MM.1S (cell line): ENCODE measurements around the gene RPH3AL.

Source experiments
- DNase-seq: peaks from one replicate; pipeline ENCODE4 v3.0.0-alpha.2; 2015
- H2AFZ ChIP-seq: fragments of 300-600 bp; sonication (generic); 2 replicates; pipeline ENCODE4 v1.6.0; 2016; ENCODE audit warnings: antibody characterized with exemption, low read length
- H3F3A ChIP-seq: fragments of 300-600 bp; sonication (generic); 2 replicates; pipeline ENCODE4 v1.6.1; 2016; ENCODE audit warnings: mild to moderate bottlenecking, antibody characterized with exemption, low read length, moderate library complexity, mixed read lengths; ENCODE audit not compliant: insufficient read depth
- H3K27ac ChIP-seq: fragments of 300-600 bp; sonication (generic); 2 replicates; pipeline ENCODE4 v1.5.1; 2016; ENCODE audit warnings: mild to moderate bottlenecking, low read length
- H3K27me3 ChIP-seq: fragments of 300-600 bp; sonication (generic); replicated peaks from 2 replicates; pipeline ENCODE4 v1.6.0; 2016; ENCODE audit warnings: low read length; ENCODE audit not compliant: insufficient read depth
- H3K36me3 ChIP-seq: fragments of 300-600 bp; sonication (generic); replicated peaks from 2 replicates; pipeline ENCODE4 v1.6.1; 2016; ENCODE audit warnings: mild to moderate bottlenecking, low read length, mixed read lengths; ENCODE audit not compliant: insufficient read depth
- H3K4me1 ChIP-seq: fragments of 300-600 bp; sonication (generic); 2 replicates; pipeline ENCODE4 v1.6.1; 2016; ENCODE audit warnings: low read length, mixed read lengths
- H3K4me2 ChIP-seq: fragments of 300-600 bp; sonication (generic); 2 replicates; pipeline ENCODE4 v1.6.0; 2016; ENCODE audit warnings: low read depth, low read length
- H3K4me3 ChIP-seq: fragments of 300-600 bp; sonication (generic); 2 replicates; pipeline ENCODE4 v1.5.1; 2016; ENCODE audit warnings: low read length, mixed read lengths
- H3K79me2 ChIP-seq: fragments of 300-600 bp; sonication (generic); 2 replicates; pipeline ENCODE4 v1.6.1; 2016; ENCODE audit warnings: mixed run types, low read length, mixed read lengths
- H3K9ac ChIP-seq: fragments of 300-600 bp; sonication (generic); 2 replicates; pipeline ENCODE4 v1.6.1; 2016; ENCODE audit warnings: low read length, mixed read lengths
- H3K9me2 ChIP-seq: fragments of 300-600 bp; sonication (generic); replicated peaks from 2 replicates; pipeline ENCODE4 v1.6.1; 2016; ENCODE audit warnings: mild to moderate bottlenecking, low read length, mixed read lengths; ENCODE audit not compliant: insufficient read depth
- H3K9me3 ChIP-seq: fragments of 300-600 bp; sonication (generic); replicated peaks from 2 replicates; pipeline ENCODE4 v1.6.1; 2016; ENCODE audit warnings: mild to moderate bottlenecking, low read length, mixed read lengths; ENCODE audit not compliant: insufficient read depth
- H4K20me1 ChIP-seq: fragments of 300-600 bp; sonication (generic); 2 replicates; pipeline ENCODE4 v1.6.1; 2016; ENCODE audit warnings: mild to moderate bottlenecking, low read length, moderate library complexity, mixed read lengths; ENCODE audit not compliant: insufficient read depth
- EZH2 ChIP-seq: fragments of 300-600 bp; sonication (generic); optimal IDR thresholded peaks from 2 replicates; pipeline ENCODE3; 2017; ENCODE audit warnings: low read depth, mild to moderate bottlenecking, antibody characterized with exemption, low read length, mixed read lengths
- EZH2phosphoT487 ChIP-seq: fragments of 300-600 bp; sonication (generic); IDR thresholded peaks from 2 replicates; pipeline ENCODE4 v1.6.1; 2018; ENCODE audit warnings: antibody characterized with exemption, low read length
- TF ChIP-seq, protein P1 (sequence below): fragments of 300-600 bp; sonication (generic); IDR thresholded peaks from 2 replicates; pipeline ENCODE4 v1.5.1; 2016; ENCODE audit warnings: antibody characterized with exemption, low read length, mixed read lengths

Gene RPH3AL

DNA sequence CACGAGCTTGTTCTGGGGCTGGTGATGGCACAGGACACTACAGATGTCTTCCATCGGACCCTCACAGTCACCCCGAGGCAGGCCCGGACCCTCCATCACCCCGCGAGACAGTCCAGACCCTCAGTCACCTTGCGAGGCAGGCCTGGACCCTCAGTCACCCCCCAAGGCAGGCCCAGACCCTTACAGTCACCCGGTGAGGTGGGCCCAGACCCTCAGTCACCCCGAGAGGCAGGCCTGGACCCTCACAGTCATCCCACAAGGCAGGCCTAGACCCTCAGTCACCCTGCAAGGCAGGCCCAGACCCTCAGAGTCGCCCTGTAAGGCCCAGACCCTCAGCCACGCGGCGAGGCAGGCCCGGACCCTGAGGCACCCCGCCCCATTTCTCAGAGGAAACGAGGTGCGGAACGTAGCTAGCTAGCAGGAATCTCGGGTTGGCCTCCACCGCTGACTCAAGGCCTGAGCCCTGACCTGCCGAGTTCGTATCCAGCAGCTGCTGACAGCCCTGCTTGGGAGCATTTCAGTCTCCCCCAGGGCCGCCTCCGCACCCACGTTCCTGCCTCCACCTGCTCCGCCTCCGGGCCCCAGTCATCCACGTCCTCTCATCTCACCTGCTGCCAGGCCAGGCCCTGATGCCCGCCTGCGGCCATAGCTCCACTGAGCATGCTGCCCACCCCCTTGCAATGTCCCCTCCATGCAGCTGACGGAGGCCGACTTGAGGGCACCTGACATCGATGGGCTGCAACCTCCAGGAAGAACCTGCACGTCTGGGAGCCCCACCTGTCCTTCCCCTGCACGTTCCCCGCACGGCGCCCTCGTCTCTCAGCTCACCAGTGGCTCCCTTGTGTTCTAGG, 28.7 kb downstream of the RPH3AL start:
- no peak overlapping the region for H3K9ac ChIP-seq
- peaks cover 94% of the 10 kb centered on the region for H3K27me3 ChIP-seq
- no peak overlapping the region for H3K27ac ChIP-seq
- H3K9me3 ChIP-seq = no peaks in the 10 kb centered on the region
- H3K4me2 ChIP-seq = no peak overlapping the region
- no peak overlapping the region for H3K4me3 ChIP-seq
- no peak overlapping the region for H2AFZ ChIP-seq
- H3K79me2 ChIP-seq = no peaks in the 10 kb centered on the region
- DNase-seq = no peak
- no peaks in the 10 kb centered on the region for H3K4me1 ChIP-seq
- no peaks in the 10 kb centered on the region for H4K20me1 ChIP-seq
- H3K9me2 ChIP-seq = no peaks in the 10 kb centered on the region
- no peaks in the 10 kb centered on the region for H3K36me3 ChIP-seq
- TF ChIP-seq EZH2 (no peak), EZH2phosphoT487 (no peak)
- TF ChIP-seq, protein P1, sequence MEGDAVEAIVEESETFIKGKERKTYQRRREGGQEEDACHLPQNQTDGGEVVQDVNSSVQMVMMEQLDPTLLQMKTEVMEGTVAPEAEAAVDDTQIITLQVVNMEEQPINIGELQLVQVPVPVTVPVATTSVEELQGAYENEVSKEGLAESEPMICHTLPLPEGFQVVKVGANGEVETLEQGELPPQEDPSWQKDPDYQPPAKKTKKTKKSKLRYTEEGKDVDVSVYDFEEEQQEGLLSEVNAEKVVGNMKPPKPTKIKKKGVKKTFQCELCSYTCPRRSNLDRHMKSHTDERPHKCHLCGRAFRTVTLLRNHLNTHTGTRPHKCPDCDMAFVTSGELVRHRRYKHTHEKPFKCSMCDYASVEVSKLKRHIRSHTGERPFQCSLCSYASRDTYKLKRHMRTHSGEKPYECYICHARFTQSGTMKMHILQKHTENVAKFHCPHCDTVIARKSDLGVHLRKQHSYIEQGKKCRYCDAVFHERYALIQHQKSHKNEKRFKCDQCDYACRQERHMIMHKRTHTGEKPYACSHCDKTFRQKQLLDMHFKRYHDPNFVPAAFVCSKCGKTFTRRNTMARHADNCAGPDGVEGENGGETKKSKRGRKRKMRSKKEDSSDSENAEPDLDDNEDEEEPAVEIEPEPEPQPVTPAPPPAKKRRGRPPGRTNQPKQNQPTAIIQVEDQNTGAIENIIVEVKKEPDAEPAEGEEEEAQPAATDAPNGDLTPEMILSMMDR = no peak
- H3F3A ChIP-seq = no peaks in the 10 kb centered on the region

DNA sequence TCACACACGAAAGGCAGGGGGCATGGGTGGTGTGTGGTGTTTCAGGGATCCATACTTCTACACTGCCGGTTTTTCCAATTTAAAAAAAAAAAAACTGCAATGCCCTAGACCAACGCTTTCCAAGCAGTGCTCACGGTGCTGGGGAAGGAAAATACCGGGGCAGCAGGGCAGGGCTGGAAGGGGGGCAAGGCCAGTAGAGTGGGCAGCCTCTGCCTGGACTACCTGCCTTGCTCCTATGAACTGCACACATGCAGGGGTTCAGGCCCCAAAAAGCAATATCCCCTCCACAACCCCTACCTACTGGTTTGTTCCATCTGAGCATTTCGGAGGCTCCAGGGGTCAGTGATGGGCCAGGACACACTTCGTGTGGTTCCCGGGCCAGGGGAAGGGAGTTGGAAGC, 29.4 kb downstream of the RPH3AL start:
- TF ChIP-seq, protein P1 = no peak
- no peak for TF ChIP-seq EZH2
- Histone ChIP-seq H3K4me2 (no peak overlapping the region), H3K27me3 (peaks cover 94% of the 10 kb centered on the region), H3K9me3 (no peaks in the 10 kb centered on the region), H4K20me1 (no peaks in the 10 kb centered on the region), H3K4me1 (no peaks in the 10 kb centered on the region), H3K27ac (no peak overlapping the region), H3F3A (no peaks in the 10 kb centered on the region), H3K36me3 (no peaks in the 10 kb centered on the region), H3K79me2 (no peaks in the 10 kb centered on the region), H3K9me2 (no peaks in the 10 kb centered on the region), H2AFZ (no peak overlapping the region), H3K4me3 (no peak overlapping the region), H3K9ac (no peak overlapping the region)
- no peak for DNase-seq

DNA sequence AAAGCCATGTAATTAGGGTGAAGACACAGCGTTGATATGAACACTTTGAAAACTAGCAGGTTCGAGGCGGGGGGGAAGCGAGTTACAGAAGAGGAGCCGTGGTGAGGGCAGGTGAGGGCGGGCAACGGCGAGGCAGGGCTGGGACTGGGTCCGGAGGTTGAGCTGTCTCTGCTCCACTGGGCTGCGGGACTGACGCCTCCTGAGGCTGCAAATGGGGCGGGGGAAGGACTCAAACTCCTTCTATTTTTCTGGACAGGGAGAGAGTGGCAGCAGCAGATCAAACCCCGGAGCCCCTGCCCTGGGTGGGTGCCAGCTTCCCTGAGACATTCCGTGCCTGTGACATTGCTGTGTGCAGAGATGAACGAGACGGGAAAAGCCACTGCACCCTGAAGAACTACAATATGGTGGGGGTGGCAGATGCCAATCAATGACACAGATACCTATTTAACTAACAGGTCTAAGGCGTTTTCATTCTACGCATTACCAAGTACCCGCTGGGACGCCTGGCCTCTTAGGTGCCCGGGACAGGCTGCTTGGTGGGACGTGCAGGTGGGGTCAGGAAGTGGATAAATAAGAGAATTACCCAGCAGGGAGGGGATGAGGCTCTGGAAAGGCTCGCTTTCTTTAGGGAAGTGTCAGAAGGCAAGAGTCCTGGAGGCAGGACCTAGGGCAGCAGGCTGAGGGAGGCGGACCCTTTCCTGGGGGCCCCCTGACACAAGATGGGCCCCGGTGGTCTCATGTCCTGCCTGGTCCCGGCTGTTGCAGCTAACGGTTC, 30.4 kb downstream of the RPH3AL start:
- no peaks in the 10 kb centered on the region for H3K9me3 ChIP-seq
- no peaks in the 10 kb centered on the region for H3F3A ChIP-seq
- H3K9ac ChIP-seq = no peak overlapping the region
- H3K9me2 ChIP-seq = no peaks in the 10 kb centered on the region
- H2AFZ ChIP-seq = no peak overlapping the region
- DNase-seq = no peak
- peaks cover 84% of the 10 kb centered on the region for H3K27me3 ChIP-seq
- TF ChIP-seq EZH2phosphoT487 (no peak), EZH2 (no peak)
- TF ChIP-seq, protein P1 = no peak
- no peak overlapping the region for H3K27ac ChIP-seq
- no peak overlapping the region for H3K4me3 ChIP-seq
- no peaks in the 10 kb centered on the region for H3K4me1 ChIP-seq
- no peak overlapping the region for H3K4me2 ChIP-seq
- no peaks in the 10 kb centered on the region for H3K79me2 ChIP-seq
- H4K20me1 ChIP-seq = no peaks in the 10 kb centered on the region
- no peaks in the 10 kb centered on the region for H3K36me3 ChIP-seq
